Spleen (tissue), 7 donors: ENCODE measurements around the gene ATP2C2.

Experiments
- POLR2A ChIP-seq, 3 donors: fragments of 450-650 bp; IDR thresholded peaks; one replicate each; pipeline ENCODE4 v1.5.1; 2017; ENCODE audit warnings: antibody characterized with exemption in 3 of 3, mild to moderate bottlenecking in 1 of 3
- TF ChIP-seq, protein P1 (sequence below), 11 experiments: fragments of 200-600 bp in 7 of 11; fragments of 450-650 bp in 4 of 11; sonication (generic) in 4 of 11; IDR thresholded peaks in 8 of 11; conservative IDR thresholded peaks in 3 of 11; 1 replicate in 7 of 11; 2 replicates in 4 of 11; pipeline versions ENCODE4 v1.4.0 to v1.8.0; 2016 to 2021; ENCODE audit warnings: antibody characterized with exemption in 11 of 11, inconsistent platforms in 4 of 11, mild to moderate bottlenecking in 1 of 11
- donor health status: DM: no; HTN: no; CAD: no; lungs with moderate emphysema.
- donor health status: DM: no; HTN: no; CAD: no.
- donor health status: DM: no; HTN: no; CAD: no.

DNA sequence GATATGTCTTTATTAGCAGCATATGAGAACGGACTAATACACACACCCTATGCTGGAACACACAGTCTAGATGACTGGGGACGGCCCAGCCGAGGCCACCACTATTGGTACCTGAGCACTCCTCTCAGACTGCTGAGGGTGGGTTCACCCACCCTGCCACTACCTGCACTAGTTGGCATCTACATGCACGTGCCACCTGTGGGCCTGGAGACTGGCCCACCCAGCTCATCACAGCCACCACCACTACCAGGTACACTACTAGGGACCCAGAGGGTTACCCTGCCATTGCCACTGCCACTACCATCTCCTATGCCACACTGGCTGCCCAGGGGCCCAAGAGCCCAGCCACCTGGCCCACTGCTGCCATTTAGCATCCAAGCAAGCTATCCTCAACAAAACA, 103.6 kb downstream of the ATP2C2 start:
- TF ChIP-seq, protein P1, sequence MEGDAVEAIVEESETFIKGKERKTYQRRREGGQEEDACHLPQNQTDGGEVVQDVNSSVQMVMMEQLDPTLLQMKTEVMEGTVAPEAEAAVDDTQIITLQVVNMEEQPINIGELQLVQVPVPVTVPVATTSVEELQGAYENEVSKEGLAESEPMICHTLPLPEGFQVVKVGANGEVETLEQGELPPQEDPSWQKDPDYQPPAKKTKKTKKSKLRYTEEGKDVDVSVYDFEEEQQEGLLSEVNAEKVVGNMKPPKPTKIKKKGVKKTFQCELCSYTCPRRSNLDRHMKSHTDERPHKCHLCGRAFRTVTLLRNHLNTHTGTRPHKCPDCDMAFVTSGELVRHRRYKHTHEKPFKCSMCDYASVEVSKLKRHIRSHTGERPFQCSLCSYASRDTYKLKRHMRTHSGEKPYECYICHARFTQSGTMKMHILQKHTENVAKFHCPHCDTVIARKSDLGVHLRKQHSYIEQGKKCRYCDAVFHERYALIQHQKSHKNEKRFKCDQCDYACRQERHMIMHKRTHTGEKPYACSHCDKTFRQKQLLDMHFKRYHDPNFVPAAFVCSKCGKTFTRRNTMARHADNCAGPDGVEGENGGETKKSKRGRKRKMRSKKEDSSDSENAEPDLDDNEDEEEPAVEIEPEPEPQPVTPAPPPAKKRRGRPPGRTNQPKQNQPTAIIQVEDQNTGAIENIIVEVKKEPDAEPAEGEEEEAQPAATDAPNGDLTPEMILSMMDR (IDR thresholded peaks at IDR 0.05 in 8 of 11, conservative IDR thresholded peaks at IDR 0.05 in 3 of 11): no peak
- no peak for TF ChIP-seq POLR2A (IDR thresholded peaks at IDR 0.05)
